Upper lobe of left lung (tissue), 4 donors: ENCODE results near the gene NHSL1.

Experiments
- CTCF ChIP-seq, 6 experiments: fragments of 450-650 bp in 4 of 6; fragments of 200-600 bp in 2 of 6; sonication (generic) in 2 of 6; IDR thresholded peaks; one replicate each; pipeline ENCODE4 v1.5.1; 2016 to 2019; ENCODE audit warnings: antibody characterized with exemption in 6 of 6
- EP300 ChIP-seq, 4 donors: sonication (generic); formaldehyde crosslinking; IDR thresholded peaks; one replicate each; pipeline ENCODE4 v1.5.1; 2017; ENCODE audit warnings: antibody characterized with exemption in 4 of 4, control low read depth in 2 of 4
- POLR2A ChIP-seq, 4 donors: fragments of 450-650 bp; IDR thresholded peaks; one replicate each; pipeline ENCODE4 v1.5.1; 2016 to 2017; ENCODE audit warnings: antibody characterized with exemption in 4 of 4, mild to moderate bottlenecking in 2 of 4
- POLR2AphosphoS5 ChIP-seq, 2 donors: sonication (generic); formaldehyde crosslinking; IDR thresholded peaks; one replicate each; pipeline ENCODE4 v1.5.1; 2017; ENCODE audit warnings: antibody characterized with exemption in 2 of 2

GRCh38 chr6:138439546-138439945 lies 59.7 kb downstream of the NHSL1 start:
- no peak for TF ChIP-seq POLR2AphosphoS5 (IDR thresholded peaks at IDR 0.05)
- no peak for TF ChIP-seq CTCF (IDR thresholded peaks at IDR 0.05)
- TF ChIP-seq EP300 (IDR thresholded peaks at IDR 0.05), result no peak
- no peak for TF ChIP-seq POLR2A (IDR thresholded peaks at IDR 0.05)
